GM23338 (cell line): ENCODE data around the gene RPS6KA4. TPM values are rescaled to one million over a fixed set of nuclear protein-coding genes. Genes with fewer than 3 reads are reported as not detected.

Experiments used
- ATAC-seq: fragments of 200-7000 bp; cut with Tn5 transposase; 3 replicates; pipeline ENCODE4 v1.9.1; 2020
- DNase-seq: peaks from one replicate; pipeline ENCODE4 v3.0.0-alpha.2; 2015; ENCODE audit warnings: low spot score
- H2AFZ ChIP-seq: fragments of 200-600 bp; sonication (generic); 2 replicates; pipeline ENCODE4 v1.8.0; 2016; ENCODE audit warnings: antibody characterized with exemption, mild to moderate bottlenecking, moderate library complexity
- H3F3A ChIP-seq: fragments of 200-600 bp; sonication (generic); replicated peaks from 2 replicates; pipeline ENCODE4 v1.8.0; 2017; ENCODE audit warnings: antibody characterized with exemption, mixed run types, low read depth
- H3K27ac ChIP-seq: fragments of 200-600 bp; sonication (generic); 2 replicates; pipeline ENCODE4 v1.6.1; 2016; ENCODE audit warnings: low read depth
- H3K27me3 ChIP-seq: fragments of 200-600 bp; sonication (generic); 2 replicates; pipeline ENCODE4 v1.8.0; 2016; ENCODE audit warnings: mild to moderate bottlenecking, mixed run types, moderate library complexity; ENCODE audit not compliant: insufficient read depth
- H3K36me3 ChIP-seq: fragments of 200-600 bp; sonication (generic); 2 replicates; pipeline ENCODE4 v1.8.0; 2016; ENCODE audit warnings: mild to moderate bottlenecking; ENCODE audit not compliant: insufficient read depth
- H3K4me1 ChIP-seq: fragments of 200-600 bp; sonication (generic); 2 replicates; pipeline ENCODE4 v1.8.0; 2016; ENCODE audit warnings: mild to moderate bottlenecking, moderate library complexity; ENCODE audit not compliant: insufficient read depth
- H3K4me2 ChIP-seq: fragments of 200-600 bp; sonication (generic); 2 replicates; pipeline ENCODE4 v1.7.1; 2017; ENCODE audit warnings: mixed run types
- H3K4me3 ChIP-seq: fragments of 200-600 bp; sonication (generic); 2 replicates; pipeline ENCODE4 v1.6.1; 2016; ENCODE audit warnings: mixed run types
- H3K79me2 ChIP-seq: fragments of 200-600 bp; sonication (generic); replicated peaks from 2 replicates; pipeline ENCODE4 v1.8.0; 2017; ENCODE audit warnings: mild to moderate bottlenecking; ENCODE audit not compliant: insufficient read depth
- H3K9me2 ChIP-seq: fragments of 200-600 bp; sonication (generic); 2 replicates; pipeline ENCODE4 v1.8.0; 2017; ENCODE audit not compliant: insufficient read depth
- H4K20me1 ChIP-seq: fragments of 200-600 bp; sonication (generic); replicated peaks from 2 replicates; pipeline ENCODE4 v1.8.0; 2017; ENCODE audit warnings: mild to moderate bottlenecking; ENCODE audit not compliant: insufficient read depth
- H3K27ac Mint-ChIP-seq: 2 replicates; pipeline ENCODE4 v1.8.0; 2020; ENCODE audit warnings: inconsistent platforms, mild to moderate bottlenecking, moderate library complexity, mixed read lengths
- H3K27me3 Mint-ChIP-seq: 3 replicates; pipeline ENCODE4 v1.8.0; 2022; ENCODE audit warnings: low read depth, mild to moderate bottlenecking, moderate library complexity, mixed read lengths, inconsistent platforms; ENCODE audit not compliant: insufficient read depth, poor library complexity
- H3K36me3 Mint-ChIP-seq: 3 replicates; pipeline ENCODE4 v1.8.0; 2021; ENCODE audit warnings: low read depth, mild to moderate bottlenecking, inconsistent platforms, moderate library complexity, mixed read lengths
- H3K4me1 Mint-ChIP-seq: 3 replicates; pipeline ENCODE4 v1.8.0; 2020; ENCODE audit warnings: mild to moderate bottlenecking, inconsistent platforms, mixed read lengths
- H3K4me3 Mint-ChIP-seq: 3 replicates; pipeline ENCODE4 v1.8.0; 2021; ENCODE audit warnings: moderate library complexity, mild to moderate bottlenecking, inconsistent platforms, mixed read lengths
- H3K9me3 Mint-ChIP-seq: 3 replicates; pipeline ENCODE4 v1.8.0; 2020; ENCODE audit warnings: moderate library complexity, mild to moderate bottlenecking, inconsistent platforms, mixed read lengths
- CREB1 ChIP-seq: fragments of 250-450 bp; sonication (Bioruptor Pico); IDR thresholded peaks from 2 replicates; pipeline ENCODE4 v1.5.0; 2020; ENCODE audit warnings: low read depth, mild to moderate bottlenecking, moderate library complexity
- EZH2 ChIP-seq: fragments of 200-600 bp; sonication (generic); IDR thresholded peaks from one replicate; pipeline ENCODE4 v1.8.0; 2017; ENCODE audit warnings: antibody characterized with exemption, mild to moderate bottlenecking, low read depth; ENCODE audit not compliant: unreplicated experiment
- EZH2phosphoT487 ChIP-seq: fragments of 200-600 bp; sonication (generic); IDR thresholded peaks from one replicate; pipeline ENCODE4 v1.8.1; 2018; ENCODE audit warnings: antibody characterized with exemption; ENCODE audit not compliant: unreplicated experiment
- JUNB ChIP-seq: IDR thresholded peaks from one replicate; pipeline ENCODE4 v1.6.1; 2016; ENCODE audit warnings: antibody characterized with exemption; ENCODE audit not compliant: unreplicated experiment
- NANOG ChIP-seq: IDR thresholded peaks from 2 replicates; pipeline ENCODE4 v1.6.1; 2016; ENCODE audit warnings: antibody characterized with exemption, borderline replicate concordance
- POLR2AphosphoS5 ChIP-seq: IDR thresholded peaks from 2 replicates; pipeline ENCODE4 v1.6.1; 2016; ENCODE audit warnings: antibody characterized with exemption, low read depth
- STAT1 ChIP-seq: IDR thresholded peaks from one replicate; pipeline ENCODE4 v1.6.1; 2016; ENCODE audit warnings: antibody characterized with exemption; ENCODE audit not compliant: unreplicated experiment
- ZNF114 ChIP-seq: fragments of 250-450 bp; sonication (Bioruptor Pico); IDR thresholded peaks from 2 replicates; pipeline ENCODE4 v1.5.0; 2020; ENCODE audit warnings: mild to moderate bottlenecking, moderate library complexity
- ZNF331 ChIP-seq: fragments of 250-450 bp; sonication (Bioruptor Pico); IDR thresholded peaks from 2 replicates; pipeline ENCODE4 v1.5.0; 2020; ENCODE audit warnings: low read depth, mild to moderate bottlenecking, moderate library complexity
- polyA plus RNA-seq: library from polyadenylated mRNA; unstranded; fragments of >200 nt; fragmentation: Nextera tagmentation; extraction: Ambion mirVana; gene quantifications from 2 replicates; pipeline ENCODE4 v1.2.1, GENCODE V29; 2016
- total RNA-seq: library from RNA; depleted of rRNA; stranded (reverse); fragments of >200 nt; shearing (Covaris generic); gene quantifications from 2 replicates; pipeline ENCODE4 v1.2.3, GENCODE V29; 2014
- TF ChIP-seq, protein P1 (sequence below), 2 experiments: fragments of 200-600 bp in 1 of 2; sonication (generic) in 1 of 2; conservative IDR thresholded peaks; 2 replicates each; pipeline versions ENCODE4 v1.5.1 to v1.6.1; 2016 to 2017; ENCODE audit warnings: antibody characterized with exemption in 2 of 2, low read depth in 2 of 2, mild to moderate bottlenecking in 2 of 2, moderate library complexity in 1 of 2
- TF ChIP-seq, protein P2 (sequence below): IDR thresholded peaks from one replicate; pipeline ENCODE4 v1.6.1; 2018; ENCODE audit warnings: antibody characterized with exemption; ENCODE audit not compliant: unreplicated experiment
- TF ChIP-seq, protein P3 (sequence below): IDR thresholded peaks from 2 replicates; pipeline ENCODE4 v1.6.1; 2016; ENCODE audit warnings: antibody characterized with exemption
- TF ChIP-seq, protein P4 (sequence below): fragments of 250-450 bp; sonication (Bioruptor Pico); IDR thresholded peaks from 2 replicates; pipeline ENCODE4 v1.5.0; 2020; ENCODE audit warnings: mild to moderate bottlenecking, moderate library complexity

Gene RPS6KA4
- total and polyA plus RNA-seq, 2 experiments from 2014 or later, result 3.5 to 19.9 TPM

DNA sequence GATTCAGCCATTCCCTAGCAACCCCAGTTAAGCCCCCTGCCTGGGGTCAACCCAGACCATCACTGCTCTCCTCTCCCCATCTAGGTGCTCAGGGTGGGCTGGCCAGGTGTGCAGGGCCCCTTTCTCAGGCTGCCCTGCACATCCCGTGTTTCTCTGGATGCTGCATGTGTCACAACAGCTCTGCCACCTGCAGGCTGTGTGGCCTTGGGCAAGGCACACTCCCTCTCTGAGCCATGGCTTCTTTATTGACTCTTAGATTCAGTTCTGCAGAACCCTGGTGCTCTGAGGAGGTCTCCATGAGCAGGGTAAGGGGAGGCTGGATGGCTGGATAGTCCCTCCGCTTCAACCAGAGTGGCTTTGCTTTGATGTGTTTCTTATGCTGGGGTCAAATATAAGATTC lies 24.6 kb downstream of the RPS6KA4 start:
- TF ChIP-seq ZNF114 (CRISPR knock-in tag) (no peak), NANOG (no peak), ZNF331 (CRISPR knock-in tag) (no peak), JUNB (no peak), EZH2 (no peak), EZH2phosphoT487 (no peak), CREB1 (no peak), STAT1 (no peak), POLR2AphosphoS5 (no peak)
- TF ChIP-seq, protein P1, sequence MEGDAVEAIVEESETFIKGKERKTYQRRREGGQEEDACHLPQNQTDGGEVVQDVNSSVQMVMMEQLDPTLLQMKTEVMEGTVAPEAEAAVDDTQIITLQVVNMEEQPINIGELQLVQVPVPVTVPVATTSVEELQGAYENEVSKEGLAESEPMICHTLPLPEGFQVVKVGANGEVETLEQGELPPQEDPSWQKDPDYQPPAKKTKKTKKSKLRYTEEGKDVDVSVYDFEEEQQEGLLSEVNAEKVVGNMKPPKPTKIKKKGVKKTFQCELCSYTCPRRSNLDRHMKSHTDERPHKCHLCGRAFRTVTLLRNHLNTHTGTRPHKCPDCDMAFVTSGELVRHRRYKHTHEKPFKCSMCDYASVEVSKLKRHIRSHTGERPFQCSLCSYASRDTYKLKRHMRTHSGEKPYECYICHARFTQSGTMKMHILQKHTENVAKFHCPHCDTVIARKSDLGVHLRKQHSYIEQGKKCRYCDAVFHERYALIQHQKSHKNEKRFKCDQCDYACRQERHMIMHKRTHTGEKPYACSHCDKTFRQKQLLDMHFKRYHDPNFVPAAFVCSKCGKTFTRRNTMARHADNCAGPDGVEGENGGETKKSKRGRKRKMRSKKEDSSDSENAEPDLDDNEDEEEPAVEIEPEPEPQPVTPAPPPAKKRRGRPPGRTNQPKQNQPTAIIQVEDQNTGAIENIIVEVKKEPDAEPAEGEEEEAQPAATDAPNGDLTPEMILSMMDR (conservative IDR thresholded peaks at IDR 0.05; ENCODE audit: low read depth in 2 of 2), result no peak
- TF ChIP-seq, protein P2, sequence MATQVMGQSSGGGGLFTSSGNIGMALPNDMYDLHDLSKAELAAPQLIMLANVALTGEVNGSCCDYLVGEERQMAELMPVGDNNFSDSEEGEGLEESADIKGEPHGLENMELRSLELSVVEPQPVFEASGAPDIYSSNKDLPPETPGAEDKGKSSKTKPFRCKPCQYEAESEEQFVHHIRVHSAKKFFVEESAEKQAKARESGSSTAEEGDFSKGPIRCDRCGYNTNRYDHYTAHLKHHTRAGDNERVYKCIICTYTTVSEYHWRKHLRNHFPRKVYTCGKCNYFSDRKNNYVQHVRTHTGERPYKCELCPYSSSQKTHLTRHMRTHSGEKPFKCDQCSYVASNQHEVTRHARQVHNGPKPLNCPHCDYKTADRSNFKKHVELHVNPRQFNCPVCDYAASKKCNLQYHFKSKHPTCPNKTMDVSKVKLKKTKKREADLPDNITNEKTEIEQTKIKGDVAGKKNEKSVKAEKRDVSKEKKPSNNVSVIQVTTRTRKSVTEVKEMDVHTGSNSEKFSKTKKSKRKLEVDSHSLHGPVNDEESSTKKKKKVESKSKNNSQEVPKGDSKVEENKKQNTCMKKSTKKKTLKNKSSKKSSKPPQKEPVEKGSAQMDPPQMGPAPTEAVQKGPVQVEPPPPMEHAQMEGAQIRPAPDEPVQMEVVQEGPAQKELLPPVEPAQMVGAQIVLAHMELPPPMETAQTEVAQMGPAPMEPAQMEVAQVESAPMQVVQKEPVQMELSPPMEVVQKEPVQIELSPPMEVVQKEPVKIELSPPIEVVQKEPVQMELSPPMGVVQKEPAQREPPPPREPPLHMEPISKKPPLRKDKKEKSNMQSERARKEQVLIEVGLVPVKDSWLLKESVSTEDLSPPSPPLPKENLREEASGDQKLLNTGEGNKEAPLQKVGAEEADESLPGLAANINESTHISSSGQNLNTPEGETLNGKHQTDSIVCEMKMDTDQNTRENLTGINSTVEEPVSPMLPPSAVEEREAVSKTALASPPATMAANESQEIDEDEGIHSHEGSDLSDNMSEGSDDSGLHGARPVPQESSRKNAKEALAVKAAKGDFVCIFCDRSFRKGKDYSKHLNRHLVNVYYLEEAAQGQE, result no peak
- TF ChIP-seq, protein P3, sequence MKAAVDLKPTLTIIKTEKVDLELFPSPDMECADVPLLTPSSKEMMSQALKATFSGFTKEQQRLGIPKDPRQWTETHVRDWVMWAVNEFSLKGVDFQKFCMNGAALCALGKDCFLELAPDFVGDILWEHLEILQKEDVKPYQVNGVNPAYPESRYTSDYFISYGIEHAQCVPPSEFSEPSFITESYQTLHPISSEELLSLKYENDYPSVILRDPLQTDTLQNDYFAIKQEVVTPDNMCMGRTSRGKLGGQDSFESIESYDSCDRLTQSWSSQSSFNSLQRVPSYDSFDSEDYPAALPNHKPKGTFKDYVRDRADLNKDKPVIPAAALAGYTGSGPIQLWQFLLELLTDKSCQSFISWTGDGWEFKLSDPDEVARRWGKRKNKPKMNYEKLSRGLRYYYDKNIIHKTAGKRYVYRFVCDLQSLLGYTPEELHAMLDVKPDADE, result no peak
- TF ChIP-seq, protein P4, sequence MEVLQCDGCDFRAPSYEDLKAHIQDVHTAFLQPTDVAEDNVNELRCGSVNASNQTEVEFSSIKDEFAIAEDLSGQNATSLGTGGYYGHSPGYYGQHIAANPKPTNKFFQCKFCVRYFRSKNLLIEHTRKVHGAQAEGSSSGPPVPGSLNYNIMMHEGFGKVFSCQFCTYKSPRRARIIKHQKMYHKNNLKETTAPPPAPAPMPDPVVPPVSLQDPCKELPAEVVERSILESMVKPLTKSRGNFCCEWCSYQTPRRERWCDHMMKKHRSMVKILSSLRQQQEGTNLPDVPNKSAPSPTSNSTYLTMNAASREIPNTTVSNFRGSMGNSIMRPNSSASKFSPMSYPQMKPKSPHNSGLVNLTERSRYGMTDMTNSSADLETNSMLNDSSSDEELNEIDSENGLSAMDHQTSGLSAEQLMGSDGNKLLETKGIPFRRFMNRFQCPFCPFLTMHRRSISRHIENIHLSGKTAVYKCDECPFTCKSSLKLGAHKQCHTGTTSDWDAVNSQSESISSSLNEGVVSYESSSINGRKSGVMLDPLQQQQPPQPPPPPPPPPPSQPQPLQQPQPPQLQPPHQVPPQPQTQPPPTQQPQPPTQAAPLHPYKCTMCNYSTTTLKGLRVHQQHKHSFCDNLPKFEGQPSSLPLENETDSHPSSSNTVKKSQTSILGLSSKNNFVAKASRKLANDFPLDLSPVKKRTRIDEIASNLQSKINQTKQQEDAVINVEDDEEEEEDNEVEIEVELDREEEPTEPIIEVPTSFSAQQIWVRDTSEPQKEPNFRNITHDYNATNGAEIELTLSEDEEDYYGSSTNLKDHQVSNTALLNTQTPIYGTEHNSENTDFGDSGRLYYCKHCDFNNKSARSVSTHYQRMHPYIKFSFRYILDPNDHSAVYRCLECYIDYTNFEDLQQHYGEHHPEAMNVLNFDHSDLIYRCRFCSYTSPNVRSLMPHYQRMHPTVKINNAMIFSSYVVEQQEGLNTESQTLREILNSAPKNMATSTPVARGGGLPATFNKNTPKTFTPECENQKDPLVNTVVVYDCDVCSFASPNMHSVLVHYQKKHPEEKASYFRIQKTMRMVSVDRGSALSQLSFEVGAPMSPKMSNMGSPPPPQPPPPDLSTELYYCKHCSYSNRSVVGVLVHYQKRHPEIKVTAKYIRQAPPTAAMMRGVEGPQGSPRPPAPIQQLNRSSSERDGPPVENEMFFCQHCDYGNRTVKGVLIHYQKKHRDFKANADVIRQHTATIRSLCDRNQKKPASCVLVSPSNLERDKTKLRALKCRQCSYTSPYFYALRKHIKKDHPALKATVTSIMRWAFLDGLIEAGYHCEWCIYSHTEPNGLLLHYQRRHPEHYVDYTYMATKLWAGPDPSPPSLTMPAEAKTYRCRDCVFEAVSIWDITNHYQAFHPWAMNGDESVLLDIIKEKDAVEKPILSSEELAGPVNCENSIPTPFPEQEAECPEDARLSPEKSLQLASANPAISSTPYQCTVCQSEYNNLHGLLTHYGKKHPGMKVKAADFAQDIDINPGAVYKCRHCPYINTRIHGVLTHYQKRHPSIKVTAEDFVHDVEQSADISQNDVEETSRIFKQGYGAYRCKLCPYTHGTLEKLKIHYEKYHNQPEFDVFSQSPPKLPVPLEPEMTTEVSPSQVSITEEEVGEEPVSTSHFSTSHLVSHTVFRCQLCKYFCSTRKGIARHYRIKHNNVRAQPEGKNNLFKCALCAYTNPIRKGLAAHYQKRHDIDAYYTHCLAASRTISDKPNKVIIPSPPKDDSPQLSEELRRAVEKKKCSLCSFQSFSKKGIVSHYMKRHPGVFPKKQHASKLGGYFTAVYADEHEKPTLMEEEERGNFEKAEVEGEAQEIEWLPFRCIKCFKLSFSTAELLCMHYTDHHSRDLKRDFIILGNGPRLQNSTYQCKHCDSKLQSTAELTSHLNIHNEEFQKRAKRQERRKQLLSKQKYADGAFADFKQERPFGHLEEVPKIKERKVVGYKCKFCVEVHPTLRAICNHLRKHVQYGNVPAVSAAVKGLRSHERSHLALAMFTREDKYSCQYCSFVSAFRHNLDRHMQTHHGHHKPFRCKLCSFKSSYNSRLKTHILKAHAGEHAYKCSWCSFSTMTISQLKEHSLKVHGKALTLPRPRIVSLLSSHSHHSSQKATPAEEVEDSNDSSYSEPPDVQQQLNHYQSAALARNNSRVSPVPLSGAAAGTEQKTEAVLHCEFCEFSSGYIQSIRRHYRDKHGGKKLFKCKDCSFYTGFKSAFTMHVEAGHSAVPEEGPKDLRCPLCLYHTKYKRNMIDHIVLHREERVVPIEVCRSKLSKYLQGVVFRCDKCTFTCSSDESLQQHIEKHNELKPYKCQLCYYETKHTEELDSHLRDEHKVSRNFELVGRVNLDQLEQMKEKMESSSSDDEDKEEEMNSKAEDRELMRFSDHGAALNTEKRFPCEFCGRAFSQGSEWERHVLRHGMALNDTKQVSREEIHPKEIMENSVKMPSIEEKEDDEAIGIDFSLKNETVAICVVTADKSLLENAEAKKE (CRISPR knock-in tag), result no peak
- peaks cover 8% of the 10 kb centered on the region; the same call in 1 of the 2 replicates for H3F3A ChIP-seq
- H3K4me1 Mint-ChIP-seq, result peaks cover 3% of the 10 kb centered on the region
- DNase-seq (no peak), ATAC-seq (no peak)
- H3K27me3 Mint-ChIP-seq, result peaks cover 5% of the 10 kb centered on the region
- H3K4me3 Mint-ChIP-seq, result no peak overlapping the region
- H3K4me2 ChIP-seq, result no peak overlapping the region
- H3K27ac ChIP-seq, result no peak overlapping the region
- no peaks in the 10 kb centered on the region for H3K36me3 Mint-ChIP-seq
- no peaks in the 10 kb centered on the region for H3K27me3 ChIP-seq
- no peaks in the 10 kb centered on the region for H3K79me2 ChIP-seq
- no peaks in the 10 kb centered on the region for H3K4me1 ChIP-seq
- no peaks in the 10 kb centered on the region for H3K36me3 ChIP-seq
- H2AFZ ChIP-seq, result no peak overlapping the region
- H3K27ac Mint-ChIP-seq, result no peak overlapping the region
- no peaks in the 10 kb centered on the region for H4K20me1 ChIP-seq
- H3K4me3 ChIP-seq, result no peak overlapping the region
- no peaks in the 10 kb centered on the region for H3K9me3 Mint-ChIP-seq
- no peaks in the 10 kb centered on the region for H3K9me2 ChIP-seq
